NCI-H1930 (cell line): ENCODE measurements around the gene PPA2.
"Not testable (repeated sequence)": the region's sequence is repeated elsewhere in the genome, so short reads cannot be mapped to it uniquely, and the experiment has no call there.

Source experiments
- DNase-seq, 2 experiments: peaks; one replicate each; lab custom pipeline; 2025; lab: John Stamatoyannopoulos, UW

The PPA2 gene

GRCh38 chr4:105458541-105458940, 15.3 kb downstream of the PPA2 start:
- DNase-seq, result not testable (repeated sequence)

GRCh38 chr4:105458001-105458400, 15.9 kb downstream of the PPA2 start:
- no peak for DNase-seq

- no peak for DNase-seq
These were observed 17.9 kb downstream of the PPA2 start for GRCh38 chr4:105455998-105456397.

GRCh38 chr4:105455182-105455581, 18.7 kb downstream of the PPA2 start:
- no peak for DNase-seq

- DNase-seq, result peak in 1 of 2 experiments; percentile 2
These were observed 20.2 kb downstream of the PPA2 start for GRCh38 chr4:105453550-105454205.

DNA sequence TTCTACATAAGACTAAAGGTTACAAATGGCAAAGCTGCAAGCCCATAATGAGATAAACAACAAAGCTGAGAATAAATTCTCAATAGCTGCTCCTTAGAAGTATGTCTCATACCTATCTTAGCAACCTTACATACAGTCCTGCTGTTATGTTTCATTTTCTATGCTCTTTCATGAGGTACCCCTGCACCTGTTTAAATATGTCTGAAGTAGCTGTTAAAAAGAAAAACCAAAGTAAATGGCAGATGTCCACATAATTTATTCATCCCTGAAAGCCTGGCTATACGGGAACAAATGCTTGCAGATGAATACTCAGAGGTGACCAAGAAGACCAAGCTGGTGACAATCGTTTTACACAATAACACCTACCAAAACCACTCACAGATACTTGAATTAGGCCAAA, 22.5 kb downstream of the PPA2 start:
- peak; percentile 53 to 72 for DNase-seq

DNA sequence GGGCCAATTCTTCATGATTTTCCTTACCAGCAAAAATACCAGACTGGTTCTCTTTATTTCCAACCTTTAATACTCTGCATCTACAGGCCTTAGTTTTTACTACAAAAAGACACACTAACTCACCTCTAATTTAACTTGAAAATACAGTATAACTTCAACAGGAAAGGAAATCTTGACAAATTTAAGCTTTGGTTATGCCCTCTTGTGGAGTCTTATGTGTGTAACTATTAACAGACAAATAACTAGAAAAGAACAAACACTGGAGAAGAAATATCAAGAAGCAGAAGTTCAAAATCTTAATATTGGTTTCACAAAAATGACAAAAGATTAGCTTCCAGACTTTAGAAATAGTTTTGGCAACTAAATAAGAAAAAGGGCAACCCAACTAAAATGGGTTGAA, 33.0 kb downstream of the PPA2 start:
- no peak for DNase-seq

- no peak for DNase-seq
These were observed 36.2 kb downstream of the PPA2 start for GRCh38 chr4:105437637-105438036.

DNA sequence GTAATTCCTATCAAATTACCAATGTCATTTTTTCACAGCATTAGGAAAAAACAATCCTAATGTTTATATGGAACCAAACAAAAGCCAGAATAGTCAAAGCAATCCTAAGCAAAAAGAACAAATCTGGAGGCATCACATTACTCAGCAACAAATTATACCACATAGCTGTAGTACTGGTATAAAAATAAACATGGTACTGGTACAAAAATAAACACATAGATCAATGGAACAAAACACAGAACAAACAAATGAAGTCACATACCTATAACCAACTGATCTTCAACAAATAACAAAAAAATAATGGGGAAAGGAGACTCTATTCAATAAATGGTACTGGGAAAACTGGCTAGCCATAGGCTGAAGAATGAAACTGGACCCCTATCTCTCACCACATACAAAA, 37.4 kb downstream of the PPA2 start:
- no peak for DNase-seq

DNA sequence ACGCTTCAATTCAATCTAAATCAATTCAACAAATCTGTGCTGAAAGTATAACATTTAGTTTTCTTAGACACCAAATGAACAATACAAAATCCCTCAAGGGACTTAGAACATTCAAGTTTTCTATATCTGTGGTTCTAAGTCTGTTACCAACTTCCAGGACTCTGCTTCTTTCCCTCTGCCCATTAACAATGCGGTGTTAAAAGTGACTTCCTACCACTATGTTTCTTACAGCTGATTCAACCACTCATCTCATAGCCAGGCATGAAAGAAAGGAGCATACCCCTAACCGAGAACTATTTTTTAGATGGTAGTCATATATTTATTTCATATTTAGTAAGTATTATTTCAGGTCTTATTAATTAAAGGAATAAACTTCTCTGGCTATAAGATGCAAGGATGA, 38.9 kb downstream of the PPA2 start:
- no peak for DNase-seq

DNA sequence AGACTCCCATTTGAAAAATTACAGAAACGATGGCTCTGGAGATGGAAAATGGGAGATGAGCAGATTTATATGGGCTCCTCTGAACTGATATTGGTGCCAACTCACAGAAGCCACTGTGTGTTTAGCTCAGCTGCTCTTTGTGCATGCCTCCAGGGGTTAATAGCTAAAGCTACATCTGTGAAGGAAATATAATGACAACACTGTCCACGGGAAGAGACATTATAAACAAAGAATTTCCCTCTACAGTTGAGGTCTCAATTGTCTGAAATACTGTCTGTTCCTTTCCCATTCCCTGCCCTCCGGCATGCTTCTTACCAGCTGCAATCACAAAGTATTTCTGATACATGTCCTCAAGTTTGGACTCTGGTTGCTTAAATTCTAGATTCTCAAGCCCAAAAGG, 40.4 kb downstream of the PPA2 start:
- DNase-seq, result no peak

DNA sequence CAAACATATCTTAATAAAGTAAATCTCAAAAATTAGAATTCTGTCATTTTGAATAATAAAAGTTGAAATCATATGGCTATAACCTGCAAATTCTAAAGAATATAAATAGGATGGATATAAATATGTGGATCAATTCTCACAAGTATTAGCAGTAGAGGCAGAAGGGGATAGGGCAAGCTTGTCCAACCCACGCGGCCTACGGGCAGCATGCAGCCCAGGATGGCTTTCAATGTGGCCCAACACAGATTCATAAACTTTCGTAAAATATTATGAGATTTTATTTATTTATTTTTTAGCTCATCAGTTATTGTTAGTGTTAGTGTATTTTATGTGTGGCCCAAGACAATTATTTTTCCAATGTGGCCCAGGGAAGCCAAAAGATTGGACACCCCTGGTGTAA, 41.4 kb downstream of the PPA2 start:
- no peak for DNase-seq

DNA sequence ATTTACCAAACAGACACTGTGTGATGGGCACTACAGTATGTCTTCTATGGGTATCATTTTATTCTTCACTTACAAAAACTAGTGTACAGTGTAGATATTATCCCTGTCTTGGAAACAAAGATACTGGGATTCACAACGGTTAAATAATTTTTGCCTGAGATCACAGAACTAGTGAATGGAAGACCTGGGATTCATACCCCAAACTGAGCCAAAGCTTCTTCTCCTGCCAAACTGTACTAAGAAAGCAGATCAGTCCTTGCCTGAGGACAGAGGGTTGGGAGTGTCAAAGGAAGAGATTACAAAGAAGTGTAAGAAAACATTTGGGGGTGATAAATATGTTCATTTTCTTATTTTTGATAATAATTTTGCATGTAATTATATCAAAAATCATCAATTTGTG, 43.1 kb downstream of the PPA2 start:
- DNase-seq, result no peak

GRCh38 chr4:105426187-105426897, 47.5 kb downstream of the PPA2 start:
- no peak for DNase-seq

- DNase-seq, result no peak
These were observed 51.5 kb downstream of the PPA2 start for GRCh38 chr4:105422207-105422920.

DNA sequence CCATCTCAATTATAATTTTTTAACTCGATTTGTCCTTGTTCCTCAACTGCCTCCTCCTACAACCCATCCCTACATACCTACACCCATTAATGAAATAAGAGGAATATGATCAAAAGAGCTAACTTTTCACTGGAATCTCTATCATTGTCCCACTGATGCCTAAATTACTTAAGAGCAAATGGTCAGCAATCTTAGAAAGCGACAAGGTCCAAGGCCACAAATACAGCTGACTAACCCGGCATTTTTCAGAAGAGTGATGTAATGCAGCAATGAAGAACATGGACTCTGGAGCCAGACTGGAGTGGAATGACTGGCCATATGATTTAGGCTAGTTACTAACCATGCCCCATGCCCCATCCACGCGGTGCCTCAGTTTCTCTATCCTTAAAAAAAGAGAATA, 56.2 kb downstream of the PPA2 start:
- DNase-seq, result no peak

- no peak for DNase-seq
These were observed 58.5 kb downstream of the PPA2 start for GRCh38 chr4:105415281-105415744.

- no peak for DNase-seq
These were observed 59.5 kb downstream of the PPA2 start for GRCh38 chr4:105414316-105414715.

GRCh38 chr4:105409135-105409534, 64.7 kb downstream of the PPA2 start:
- DNase-seq, result not testable (repeated sequence)

GRCh38 chr4:105400901-105401677, 72.8 kb downstream of the PPA2 start:
- no peak for DNase-seq

- DNase-seq, result no peak
These were observed 74.2 kb downstream of the PPA2 start for GRCh38 chr4:105399532-105400161.

- no peak for DNase-seq
These were observed 81.0 kb downstream of the PPA2 start for GRCh38 chr4:105392858-105393257.
